HepG2 (cell line): ENCODE results near the gene WDR13. TPM values are rescaled to one million over a fixed set of nuclear protein-coding genes. Genes with fewer than 3 reads are reported as not detected.
A peak's percentile ranks its signal among the peaks of the same experiment; 100 is the strongest.

Source experiments
- ATAC-seq: fragments of 200-7000 bp; cut with Tn5 transposase; 3 replicates; pipeline ENCODE4 v1.9.1; 2020; ENCODE audit warnings: mild to moderate bottlenecking, moderate library complexity
- BruUV-seq: library from RNA; stranded (reverse); fragments of 400-500 nt; replicated peaks from 2 replicates; lab custom pipeline; 2021; lab: Mats Ljungman, UMichigan
- CTCF ChIA-PET: fragments of 300-600 bp; formaldehyde crosslinking; extraction: SDS; loops from one replicate; lab custom pipeline; 2021; ENCODE audit warnings: low total read pairs, inconsistent platforms, low intra/inter-chr PET ratio; lab: Yijun Ruan, JAX
- POLR2A ChIA-PET: fragments of 350-600 bp; sonication (Branson Sonifier 250); formaldehyde crosslinking; loops from one replicate; lab custom pipeline; 2020; ENCODE audit warnings: antibody characterized with exemption, inconsistent platforms; lab: Yijun Ruan, JAX
- DNase-seq: peaks from one replicate; pipeline ENCODE4 v3.0.0-alpha.2; 2015; ENCODE audit warnings: low spot score
- FAIRE-seq: peaks from 3 replicates; lab custom pipeline; 2011; peaks lifted over from hg19 to GRCh38; lab: Jason Lieb, UNC
- H2AFZ ChIP-seq: one replicate; pipeline ENCODE4 v1.6.1; 2011; ENCODE audit warnings: low read length, inconsistent platforms
- H3K27ac ChIP-seq: fragments of 300-600 bp; 3 replicates; pipeline ENCODE4 v1.8.0; 2011; ENCODE audit warnings: mixed run types, mild to moderate bottlenecking, mixed read lengths, low read length, inconsistent platforms; ENCODE audit not compliant: insufficient read depth; ENCODE audit errors: extremely low read length
- H3K27me3 ChIP-seq, 2 experiments: fragments of 200-600 bp in 1 of 2; 2 replicates in 1 of 2; 3 replicates in 1 of 2; pipeline versions ENCODE4 v1.6.0 to v1.8.0; 2011; ENCODE audit warnings: low read length in 2 of 2, mild to moderate bottlenecking in 2 of 2, moderate library complexity in 2 of 2, inconsistent platforms in 1 of 2; ENCODE audit not compliant: insufficient read depth in 2 of 2, control insufficient read depth in 1 of 2
- H3K36me3 ChIP-seq, 2 experiments: fragments of 200-600 bp in 1 of 2; replicated peaks in 1 of 2; 2 replicates in 1 of 2; 3 replicates in 1 of 2; pipeline versions ENCODE4 v1.5.1 to v1.8.0; 2011; ENCODE audit warnings: low read length in 2 of 2, inconsistent platforms in 1 of 2; ENCODE audit not compliant: insufficient read depth in 2 of 2, control insufficient read depth in 1 of 2
- H3K4me1 ChIP-seq: 2 replicates; pipeline ENCODE4 v1.5.1; 2012; ENCODE audit warnings: low read length, inconsistent platforms; ENCODE audit not compliant: insufficient read depth
- H3K4me2 ChIP-seq: 2 replicates; pipeline ENCODE4 v1.6.0; 2011; ENCODE audit warnings: low read depth, low read length, inconsistent platforms
- H3K4me3 ChIP-seq, 3 experiments: fragments of 200-600 bp in 1 of 3; sonication (generic), shearing (Covaris generic) in 1 of 3; replicated peaks in 1 of 3; 2 replicates each; pipeline ENCODE4 v1.5.1; 2011 to 2016; ENCODE audit warnings: low read length in 3 of 3, inconsistent platforms in 2 of 3, low read depth in 2 of 3, mild to moderate bottlenecking in 2 of 3, control low read depth in 1 of 3, mixed read lengths in 1 of 3; ENCODE audit not compliant: insufficient read depth in 1 of 3
- H3K79me2 ChIP-seq: one replicate; pipeline ENCODE4 v1.6.1; 2011; ENCODE audit warnings: low read length, inconsistent platforms; ENCODE audit not compliant: insufficient read depth
- H3K9ac ChIP-seq: 2 replicates; pipeline ENCODE4 v1.6.0; 2011; ENCODE audit warnings: mild to moderate bottlenecking, low read depth, low read length, inconsistent platforms; ENCODE audit not compliant: insufficient read depth
- H3K9me3 ChIP-seq: 2 replicates; pipeline ENCODE4 v1.5.1; 2012; ENCODE audit warnings: mild to moderate bottlenecking, low read length
- H4K20me1 ChIP-seq: 2 replicates; pipeline ENCODE4 v1.6.0; 2011; ENCODE audit warnings: inconsistent platforms, mild to moderate bottlenecking, low read length, moderate library complexity; ENCODE audit not compliant: insufficient read depth
- KLF12 ChIP-seq: sonication (generic); formaldehyde crosslinking; IDR thresholded peaks from 2 replicates; pipeline ENCODE4 v1.4.0; 2020; ENCODE audit warnings: missing genetic modification reagents, borderline replicate concordance
- MAFF ChIP-seq: IDR thresholded peaks from 2 replicates; pipeline ENCODE4 v1.6.1; 2011; ENCODE audit warnings: low read depth, low read length, improper control_type of control experiment
- MAFK ChIP-seq, 2 experiments: IDR thresholded peaks in 1 of 2; conservative IDR thresholded peaks in 1 of 2; 2 replicates each; pipeline ENCODE4 v1.6.1; 2011; ENCODE audit warnings: improper control_type of control experiment in 2 of 2, low read length in 2 of 2
- MATR3 ChIP-seq: sonication (generic); formaldehyde crosslinking; IDR thresholded peaks from 2 replicates; pipeline ENCODE4 v1.4.0; 2020; ENCODE audit warnings: missing genetic modification reagents
- NFRKB ChIP-seq: fragments of 450-650 bp; IDR thresholded peaks from 2 replicates; pipeline ENCODE4 v1.6.1; 2017
- ZNF207 ChIP-seq: fragments of 450-650 bp; IDR thresholded peaks from 2 replicates; pipeline ENCODE4 v1.6.1; 2016; ENCODE audit warnings: antibody characterized with exemption, borderline replicate concordance
- ZNF30 ChIP-seq: sonication (generic); formaldehyde crosslinking; IDR thresholded peaks from 2 replicates; pipeline ENCODE4 v1.5.0; 2020; ENCODE audit warnings: mild to moderate bottlenecking, missing genetic modification reagents
- WGBS: methylation state at CpG from one replicate; pipeline ENCODE4 v1.1.6; 2017; ENCODE audit warnings: low lambda C conversion rate; 5-methylcytosine and 5-hydroxymethylcytosine counted together
- in situ Hi-C: cut with HindIII; loops from 2 replicates; pipeline ENCODE4 v1.10.0; 2017; ENCODE audit warnings: low pct_unique_long_range_greater_than_20kb; ENCODE audit not compliant: extremely low pct_ligation_motif_present
- intact Hi-C: fragments of 100-400 bp; cut with micrococcal nuclease; formaldehyde crosslinking; loops from one replicate; pipeline ENCODE4 v1.10.0; 2022; ENCODE audit not compliant: unreplicated experiment
- polyA plus RNA-seq, 8 experiments: library from polyadenylated mRNA; depleted of rRNA in 3 of 8; stranded (reverse) in 7 of 8; unstranded in 1 of 8; fragments of >200 nt; fragmentation: Illumina TruSeq in 4 of 8; extraction: Trizol in 4 of 8; gene quantifications; 2 replicates each; pipeline versions ENCODE4 v1.2.1 to v1.2.3, GENCODE V29; 2011 to 2016; ENCODE audit warnings: low read depth in 4 of 8, missing spikeins in 1 of 8, mixed read lengths in 1 of 8; ENCODE audit not compliant: insufficient read depth in 1 of 8
- total RNA-seq, 5 experiments: library from RNA; depleted of rRNA; stranded (reverse); fragments of >200 nt; fragmentation: Illumina TruSeq; extraction: Trizol; gene quantifications; 2 replicates each; pipeline ENCODE4 v1.2.3, GENCODE V29; 2016; ENCODE audit warnings: low read depth in 1 of 5
- TF ChIP-seq, protein P1 (sequence below): sonication (generic); formaldehyde crosslinking; IDR thresholded peaks from 2 replicates; pipeline ENCODE4 v1.4.0; 2020; ENCODE audit warnings: missing genetic modification reagents

WDR13 gene
- total and polyA plus RNA-seq, 2 of the 13 experiments (the other 11 are each of a cell fraction or from before 2014, with no cell fraction given): 28.7 to 37.1 TPM

DNA sequence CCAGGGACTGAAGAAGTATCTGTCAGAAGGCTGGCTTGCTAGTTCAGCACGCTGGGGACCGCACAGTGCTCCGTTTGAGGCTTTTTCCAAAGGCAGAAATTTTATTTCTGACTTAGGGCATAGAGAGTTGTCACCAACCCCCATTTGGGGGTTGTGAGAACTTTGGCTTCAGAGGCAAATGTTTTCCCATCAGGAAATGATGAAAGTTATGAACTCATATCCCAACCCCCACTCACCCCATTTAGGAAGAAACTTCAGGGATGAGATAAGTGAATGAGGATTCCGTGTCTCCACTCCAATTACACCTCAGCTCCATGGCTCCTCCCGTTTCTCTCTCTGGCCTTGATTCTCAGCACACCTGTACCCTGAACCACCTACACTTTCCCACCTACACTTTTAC, 4.3 kb upstream of the WDR13 start:
- no peaks in the 10 kb centered on the region for H4K20me1 ChIP-seq
- no peak overlapping the region for H3K27ac ChIP-seq
- CTCF ChIA-PET: no interaction called here
- H2AFZ ChIP-seq: no peak overlapping the region
- no peak overlapping the region for H3K4me3 ChIP-seq
- POLR2A ChIA-PET: interaction anchor here (0.7 kb wide), 1 partner anchor 17 kb away, joined by 3 read pairs; no protein-coding TSS in a partner anchor
- no TSS peak for BruUV-seq
- ATAC-seq: no peak
- H3K9ac ChIP-seq: no peak overlapping the region
- in situ Hi-C loops (no loop called here), intact Hi-C loops (no loop called here)
- H3K36me3 ChIP-seq: no peaks in the 10 kb centered on the region
- TF ChIP-seq KLF12 (CRISPR knock-in tag) (no peak), MATR3 (CRISPR knock-in tag) (no peak), ZNF207 (no peak)
- TF ChIP-seq, protein P1, sequence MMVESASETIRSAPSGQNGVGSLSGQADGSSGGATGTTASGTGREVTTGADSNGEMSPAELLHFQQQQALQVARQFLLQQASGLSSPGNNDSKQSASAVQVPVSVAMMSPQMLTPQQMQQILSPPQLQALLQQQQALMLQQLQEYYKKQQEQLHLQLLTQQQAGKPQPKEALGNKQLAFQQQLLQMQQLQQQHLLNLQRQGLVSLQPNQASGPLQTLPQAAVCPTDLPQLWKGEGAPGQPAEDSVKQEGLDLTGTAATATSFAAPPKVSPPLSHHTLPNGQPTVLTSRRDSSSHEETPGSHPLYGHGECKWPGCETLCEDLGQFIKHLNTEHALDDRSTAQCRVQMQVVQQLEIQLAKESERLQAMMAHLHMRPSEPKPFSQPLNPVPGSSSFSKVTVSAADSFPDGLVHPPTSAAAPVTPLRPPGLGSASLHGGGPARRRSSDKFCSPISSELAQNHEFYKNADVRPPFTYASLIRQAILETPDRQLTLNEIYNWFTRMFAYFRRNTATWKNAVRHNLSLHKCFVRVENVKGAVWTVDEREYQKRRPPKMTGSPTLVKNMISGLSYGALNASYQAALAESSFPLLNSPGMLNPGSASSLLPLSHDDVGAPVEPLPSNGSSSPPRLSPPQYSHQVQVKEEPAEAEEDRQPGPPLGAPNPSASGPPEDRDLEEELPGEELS (CRISPR knock-in tag): no peak
- peaks cover 43% of the 10 kb centered on the region for H3K4me1 ChIP-seq
- no peaks in the 10 kb centered on the region for H3K9me3 ChIP-seq
- no peaks in the 10 kb centered on the region for H3K79me2 ChIP-seq
- no peak for DNase-seq
- H3K4me2 ChIP-seq: no peak overlapping the region
- no peak for FAIRE-seq
- 77% methylated on average over 5 of the region's 5 CpGs for WGBS
- H3K27me3 ChIP-seq: no peaks in the 10 kb centered on the region

DNA sequence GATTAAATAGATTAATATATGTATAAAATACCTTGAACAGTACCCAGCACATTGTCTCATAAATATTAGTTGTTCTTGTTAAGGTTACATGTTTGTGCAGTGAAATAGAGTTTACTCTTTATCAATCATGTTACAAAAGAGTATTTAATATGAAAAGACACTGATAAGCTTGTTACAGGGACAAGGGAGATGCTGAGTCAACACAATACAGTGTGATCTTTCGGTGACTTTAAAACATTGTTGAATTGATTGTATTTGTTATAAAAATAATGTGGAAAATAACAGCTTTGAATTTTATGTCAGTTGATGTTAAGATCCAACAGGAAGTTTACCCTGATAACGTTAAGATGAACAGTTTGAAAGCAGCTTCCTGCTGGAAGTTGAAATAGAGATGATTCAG, 1.4 kb upstream of the WDR13 start:
- WGBS: 61% methylated on average over 2 of the region's 2 CpGs
- ChIA-PET POLR2A (interaction anchor here (1.3 kb wide), 1 partner anchor 22 kb away, joined by 7 read pairs; the partner anchor contains the start of gene RBM3), CTCF (no interaction called here)
- TF ChIP-seq ZNF30 (CRISPR knock-in tag) (no peak), MAFF (peak; percentile 47; the same call in 1 of the 2 replicates), MAFK (conservative IDR thresholded peaks at IDR 0.05 in 1 of 2, IDR thresholded peaks at IDR 0.05 in 1 of 2; ENCODE audit: low read length in 2 of 2) (peak; percentile 44 to 62; a peak in 3 of 4 replicates), NFRKB (no peak)
- no peaks in the 10 kb centered on the region for H3K27me3 ChIP-seq
- H3K4me1 ChIP-seq: peaks cover 32% of the 10 kb centered on the region
- H3K4me2 ChIP-seq: no peak overlapping the region
- FAIRE-seq: no peak
- peaks cover 2 to 5% of the 10 kb centered on the region in 2 experiments; a peak in 3 of 5 replicates for H3K36me3 ChIP-seq
- no peak overlapping the region for H2AFZ ChIP-seq
- H3K79me2 ChIP-seq: no peaks in the 10 kb centered on the region
- ATAC-seq: no peak
- no peak overlapping the region for H3K4me3 ChIP-seq
- no peak overlapping the region for H3K9ac ChIP-seq
- no peaks in the 10 kb centered on the region for H3K9me3 ChIP-seq
- in situ Hi-C loops (no loop called here), intact Hi-C loops (no loop called here)
- H4K20me1 ChIP-seq: no peaks in the 10 kb centered on the region
- BruUV-seq: no TSS peak
- no peak overlapping the region for H3K27ac ChIP-seq
- no peak for DNase-seq
